ENCODE measurements around the gene GALNT2.

- TF ChIP-seq, protein P1, sequence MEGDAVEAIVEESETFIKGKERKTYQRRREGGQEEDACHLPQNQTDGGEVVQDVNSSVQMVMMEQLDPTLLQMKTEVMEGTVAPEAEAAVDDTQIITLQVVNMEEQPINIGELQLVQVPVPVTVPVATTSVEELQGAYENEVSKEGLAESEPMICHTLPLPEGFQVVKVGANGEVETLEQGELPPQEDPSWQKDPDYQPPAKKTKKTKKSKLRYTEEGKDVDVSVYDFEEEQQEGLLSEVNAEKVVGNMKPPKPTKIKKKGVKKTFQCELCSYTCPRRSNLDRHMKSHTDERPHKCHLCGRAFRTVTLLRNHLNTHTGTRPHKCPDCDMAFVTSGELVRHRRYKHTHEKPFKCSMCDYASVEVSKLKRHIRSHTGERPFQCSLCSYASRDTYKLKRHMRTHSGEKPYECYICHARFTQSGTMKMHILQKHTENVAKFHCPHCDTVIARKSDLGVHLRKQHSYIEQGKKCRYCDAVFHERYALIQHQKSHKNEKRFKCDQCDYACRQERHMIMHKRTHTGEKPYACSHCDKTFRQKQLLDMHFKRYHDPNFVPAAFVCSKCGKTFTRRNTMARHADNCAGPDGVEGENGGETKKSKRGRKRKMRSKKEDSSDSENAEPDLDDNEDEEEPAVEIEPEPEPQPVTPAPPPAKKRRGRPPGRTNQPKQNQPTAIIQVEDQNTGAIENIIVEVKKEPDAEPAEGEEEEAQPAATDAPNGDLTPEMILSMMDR (IDR thresholded peaks at IDR 0.05; ENCODE audit: insufficient read depth, low read length): no peak
- TF ChIP-seq POLR2AphosphoS5 (IDR thresholded peaks at IDR 0.05; ENCODE audit: low read depth): no peak
Observed at GRCh38 chr1:230044729-230045128, 22.3 kb upstream of the GALNT2 start.
